Mucosa of stomach (tissue), 1 donor: Measurements from ENCODE around the gene TFAP2B.

ENCODE experiments used
- H3K27me3 ChIP-seq: one replicate; pipeline ENCODE4 v1.7.0; 2013; ENCODE audit warnings: mild to moderate bottlenecking, low read length; ENCODE audit not compliant: control insufficient read depth, insufficient read depth
- H3K36me3 ChIP-seq: one replicate; pipeline ENCODE4 v1.7.0; 2013; ENCODE audit warnings: low read length; ENCODE audit not compliant: control insufficient read depth, insufficient read depth
- H3K4me1 ChIP-seq: one replicate; pipeline ENCODE4 v1.7.0; 2013; ENCODE audit warnings: mild to moderate bottlenecking, low read length; ENCODE audit not compliant: control insufficient read depth, insufficient read depth
- H3K4me3 ChIP-seq: one replicate; pipeline ENCODE4 v1.7.0; 2013; ENCODE audit warnings: low read length
- H3K9ac ChIP-seq: one replicate; pipeline ENCODE4 v1.7.0; 2013; ENCODE audit warnings: mild to moderate bottlenecking, low read length, moderate library complexity
- H3K9me3 ChIP-seq: one replicate; pipeline ENCODE4 v1.7.0; 2013; ENCODE audit warnings: mild to moderate bottlenecking, low read length, moderate library complexity; ENCODE audit not compliant: control insufficient read depth
- donor health status: Pancreatic carcinoma.

The TFAP2B gene

GRCh38 chr6:50817646-50817950, 1.1 kb upstream of the TFAP2B start:
- Histone ChIP-seq H3K9ac (no peak overlapping the region), H3K9me3 (no peaks in the 10 kb centered on the region), H3K4me3 (no peak overlapping the region), H3K27me3 (peaks cover 59% of the 10 kb centered on the region), H3K36me3 (no peaks in the 10 kb centered on the region), H3K4me1 (peaks cover 7% of the 10 kb centered on the region)

- Histone ChIP-seq H3K27me3 (peaks cover 63% of the 10 kb centered on the region), H3K9me3 (no peaks in the 10 kb centered on the region), H3K4me3 (no peak overlapping the region), H3K9ac (no peak overlapping the region), H3K36me3 (no peaks in the 10 kb centered on the region), H3K4me1 (peaks cover 7% of the 10 kb centered on the region)
Measured at GRCh38 chr6:50818020-50818419, 651 bp upstream of the TFAP2B start.

GRCh38 chr6:50819466-50819903, 814 bp downstream of the TFAP2B start:
- H3K9ac ChIP-seq: no peak overlapping the region
- peaks cover 78% of the 10 kb centered on the region for H3K27me3 ChIP-seq
- H3K4me3 ChIP-seq: no peak overlapping the region
- H3K4me1 ChIP-seq: peaks cover 7% of the 10 kb centered on the region
- H3K36me3 ChIP-seq: no peaks in the 10 kb centered on the region
- no peaks in the 10 kb centered on the region for H3K9me3 ChIP-seq

- Histone ChIP-seq H3K4me1 (peaks cover 7% of the 10 kb centered on the region), H3K9ac (no peak overlapping the region), H3K9me3 (no peaks in the 10 kb centered on the region), H3K36me3 (no peaks in the 10 kb centered on the region), H3K4me3 (no peak overlapping the region), H3K27me3 (peaks cover 82% of the 10 kb centered on the region)
Measured at GRCh38 chr6:50819904-50820868, 1.5 kb downstream of the TFAP2B start.

- H3K4me3 ChIP-seq: no peak overlapping the region
- no peaks in the 10 kb centered on the region for H3K36me3 ChIP-seq
- no peak overlapping the region for H3K9ac ChIP-seq
- peaks cover 7% of the 10 kb centered on the region for H3K4me1 ChIP-seq
- H3K9me3 ChIP-seq: no peaks in the 10 kb centered on the region
- H3K27me3 ChIP-seq: peaks cover 89% of the 10 kb centered on the region
Measured at GRCh38 chr6:50820869-50821264, 2.2 kb downstream of the TFAP2B start.

GRCh38 chr6:50821441-50822077, 2.9 kb downstream of the TFAP2B start:
- no peaks in the 10 kb centered on the region for H3K36me3 ChIP-seq
- H3K27me3 ChIP-seq: peaks cover 96% of the 10 kb centered on the region
- no peak overlapping the region for H3K9ac ChIP-seq
- peaks cover 7% of the 10 kb centered on the region for H3K4me1 ChIP-seq
- no peak overlapping the region for H3K4me3 ChIP-seq
- no peaks in the 10 kb centered on the region for H3K9me3 ChIP-seq

GRCh38 chr6:50822078-50822476, 3.4 kb downstream of the TFAP2B start:
- Histone ChIP-seq H3K4me1 (peaks cover 7% of the 10 kb centered on the region), H3K9ac (no peak overlapping the region), H3K27me3 (peaks cover 96% of the 10 kb centered on the region), H3K4me3 (no peak overlapping the region), H3K36me3 (no peaks in the 10 kb centered on the region), H3K9me3 (no peaks in the 10 kb centered on the region)

GRCh38 chr6:50823094-50823920, 4.6 kb downstream of the TFAP2B start:
- no peaks in the 10 kb centered on the region for H3K36me3 ChIP-seq
- H3K9ac ChIP-seq: no peak overlapping the region
- no peaks in the 10 kb centered on the region for H3K9me3 ChIP-seq
- H3K27me3 ChIP-seq: peaks cover 92% of the 10 kb centered on the region
- H3K4me3 ChIP-seq: no peak overlapping the region
- peaks cover 7% of the 10 kb centered on the region for H3K4me1 ChIP-seq

- Histone ChIP-seq H3K4me3 (no peak overlapping the region), H3K36me3 (no peaks in the 10 kb centered on the region), H3K27me3 (peaks cover 81% of the 10 kb centered on the region), H3K4me1 (peaks cover 7% of the 10 kb centered on the region), H3K9me3 (no peaks in the 10 kb centered on the region), H3K9ac (no peak overlapping the region)
Measured at GRCh38 chr6:50824552-50824951, 5.9 kb downstream of the TFAP2B start.

- Histone ChIP-seq H3K27me3 (peaks cover 71% of the 10 kb centered on the region), H3K9ac (no peak overlapping the region), H3K4me1 (no peaks in the 10 kb centered on the region), H3K9me3 (no peaks in the 10 kb centered on the region), H3K4me3 (no peak overlapping the region), H3K36me3 (no peaks in the 10 kb centered on the region)
Measured at GRCh38 chr6:50825375-50826036, 6.8 kb downstream of the TFAP2B start.

GRCh38 chr6:50826037-50826761, 7.5 kb downstream of the TFAP2B start:
- Histone ChIP-seq H3K4me3 (no peak overlapping the region), H3K4me1 (no peaks in the 10 kb centered on the region)

More at GRCh38 chr6:50826037-50826761, 7.5 kb downstream of the TFAP2B start:
- Histone ChIP-seq H3K9me3 (no peaks in the 10 kb centered on the region), H3K36me3 (no peaks in the 10 kb centered on the region), H3K27me3 (peaks cover 71% of the 10 kb centered on the region), H3K9ac (no peak overlapping the region)
